Erythroblast (primary cell): ENCODE data around the gene RAPGEF2.

ENCODE experiments used
- GATA1 ChIP-seq: IDR thresholded peaks from 2 replicates; pipeline ENCODE4 v1.6.1; 2011; ENCODE audit warnings: low read depth, mild to moderate bottlenecking, control low read depth, low read length, moderate library complexity
- POLR2A ChIP-seq: IDR thresholded peaks from 2 replicates; pipeline ENCODE4 v1.6.1; 2011; ENCODE audit warnings: mild to moderate bottlenecking, low read length

- TF ChIP-seq POLR2A (no peak), GATA1 (no peak)
Observed at GRCh38 chr4:159075531-159075932, 27.3 kb upstream of the RAPGEF2 start.
